ENCODE measurements around the gene CPNE7. TPM values are rescaled to one million over a fixed set of nuclear protein-coding genes. Genes with fewer than 3 reads are reported as not detected.

Gene CPNE7
- total RNA-seq, 1 donor from 2014 or later, result 21.1 TPM

- Histone ChIP-seq H2AFZ (replicated peaks) (no peak overlapping the region), H3F3A (ENCODE audit: low read depth) (peaks cover 16% of the 10 kb centered on the region), H3K79me2 (ENCODE audit: low read depth) (no peaks in the 10 kb centered on the region), H3K4me1 (peaks cover 9% of the 10 kb centered on the region), H3K4me2 (no peak overlapping the region), H3K4me3 (no peak overlapping the region), H3K27me3 (no peaks in the 10 kb centered on the region), H3K9me3 (ENCODE audit: low read depth) (no peaks in the 10 kb centered on the region), H3K27ac (no peak overlapping the region), H3K36me3 (no peaks in the 10 kb centered on the region), H3K9ac (no peak overlapping the region), H4K20me1 (ENCODE audit: low read depth) (no peaks in the 10 kb centered on the region)
- Mint-ChIP-seq H3K4me3 (no peak overlapping the region), H3K27me3 (ENCODE audit: insufficient read depth, low read depth) (peaks cover 19% of the 10 kb centered on the region), H3K4me1 (peaks cover 33% of the 10 kb centered on the region), H3K36me3 (no peaks in the 10 kb centered on the region), H3K27ac (peak overlapping the region; percentile 90), H3K9me3 (peaks cover 2% of the 10 kb centered on the region)
- no peak for TF ChIP-seq EZH2 (IDR thresholded peaks at IDR 0.05)
- TF ChIP-seq, protein P1, sequence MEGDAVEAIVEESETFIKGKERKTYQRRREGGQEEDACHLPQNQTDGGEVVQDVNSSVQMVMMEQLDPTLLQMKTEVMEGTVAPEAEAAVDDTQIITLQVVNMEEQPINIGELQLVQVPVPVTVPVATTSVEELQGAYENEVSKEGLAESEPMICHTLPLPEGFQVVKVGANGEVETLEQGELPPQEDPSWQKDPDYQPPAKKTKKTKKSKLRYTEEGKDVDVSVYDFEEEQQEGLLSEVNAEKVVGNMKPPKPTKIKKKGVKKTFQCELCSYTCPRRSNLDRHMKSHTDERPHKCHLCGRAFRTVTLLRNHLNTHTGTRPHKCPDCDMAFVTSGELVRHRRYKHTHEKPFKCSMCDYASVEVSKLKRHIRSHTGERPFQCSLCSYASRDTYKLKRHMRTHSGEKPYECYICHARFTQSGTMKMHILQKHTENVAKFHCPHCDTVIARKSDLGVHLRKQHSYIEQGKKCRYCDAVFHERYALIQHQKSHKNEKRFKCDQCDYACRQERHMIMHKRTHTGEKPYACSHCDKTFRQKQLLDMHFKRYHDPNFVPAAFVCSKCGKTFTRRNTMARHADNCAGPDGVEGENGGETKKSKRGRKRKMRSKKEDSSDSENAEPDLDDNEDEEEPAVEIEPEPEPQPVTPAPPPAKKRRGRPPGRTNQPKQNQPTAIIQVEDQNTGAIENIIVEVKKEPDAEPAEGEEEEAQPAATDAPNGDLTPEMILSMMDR (IDR thresholded peaks at IDR 0.05), result no peak
- no peak for TF ChIP-seq EZH2phosphoT487 (IDR thresholded peaks at IDR 0.05)
- DNase-seq (ENCODE audit: low spot score), result no peak
Observed at GRCh38 chr16:89617036-89617435, 41.5 kb downstream of the CPNE7 start.

- no peak overlapping the region for H3K9ac ChIP-seq
- peaks cover 14% of the 10 kb centered on the region for H3K27me3 Mint-ChIP-seq (ENCODE audit: insufficient read depth, low read depth)
- H3K27ac Mint-ChIP-seq, result no peak overlapping the region
- H3K9me3 Mint-ChIP-seq, result no peaks in the 10 kb centered on the region
- no peak overlapping the region for H3K4me3 ChIP-seq
- H2AFZ ChIP-seq (replicated peaks), result no peak overlapping the region
- no peak for DNase-seq (ENCODE audit: low spot score)
- H3K79me2 ChIP-seq (ENCODE audit: low read depth), result no peaks in the 10 kb centered on the region
- no peaks in the 10 kb centered on the region for H3K36me3 ChIP-seq
- no peak overlapping the region for H3K27ac ChIP-seq
- no peak overlapping the region for H3K4me2 ChIP-seq
- TF ChIP-seq, protein P1 (IDR thresholded peaks at IDR 0.05), result no peak
- no peak for TF ChIP-seq EZH2 (IDR thresholded peaks at IDR 0.05)
- TF ChIP-seq EZH2phosphoT487 (IDR thresholded peaks at IDR 0.05), result no peak
- no peaks in the 10 kb centered on the region for H3K9me3 ChIP-seq (ENCODE audit: low read depth)
- peaks cover 30% of the 10 kb centered on the region for H3K4me1 Mint-ChIP-seq
- peaks cover 8% of the 10 kb centered on the region for H3K27me3 ChIP-seq
- peaks cover 3% of the 10 kb centered on the region for H3K4me1 ChIP-seq
- peaks cover 18% of the 10 kb centered on the region for H3F3A ChIP-seq (ENCODE audit: low read depth)
- no peak overlapping the region for H3K4me3 Mint-ChIP-seq
- H4K20me1 ChIP-seq (ENCODE audit: low read depth), result no peaks in the 10 kb centered on the region
- no peaks in the 10 kb centered on the region for H3K36me3 Mint-ChIP-seq
Observed at GRCh38 chr16:89618109-89618998, 42.8 kb downstream of the CPNE7 start.

DNA sequence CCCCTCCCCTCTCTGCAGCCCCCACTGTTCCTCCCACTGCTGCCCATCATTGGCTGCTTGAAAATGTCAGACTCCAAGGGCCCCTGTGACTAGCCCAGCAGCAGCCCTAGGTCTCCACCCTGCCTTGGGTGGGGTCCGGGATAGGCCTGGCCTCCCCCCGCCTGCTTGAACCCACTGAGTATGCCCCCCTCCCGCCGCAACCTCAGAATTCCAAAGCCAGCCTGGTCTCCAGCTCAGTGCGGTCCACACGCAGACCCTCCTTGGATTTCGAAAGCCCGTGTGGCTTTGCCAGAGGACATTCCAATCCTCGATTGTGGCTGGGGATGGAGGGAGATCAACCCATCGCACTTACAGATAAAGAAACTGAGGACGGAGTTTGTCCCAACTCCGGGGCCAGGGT lies 44.3 kb downstream of the CPNE7 start:
- peaks cover 28% of the 10 kb centered on the region for H3F3A ChIP-seq (ENCODE audit: low read depth)
- peak; percentile 53 for DNase-seq (ENCODE audit: low spot score)
- H3K36me3 Mint-ChIP-seq, result no peaks in the 10 kb centered on the region
- no peak for TF ChIP-seq EZH2 (IDR thresholded peaks at IDR 0.05)
- TF ChIP-seq EZH2phosphoT487 (IDR thresholded peaks at IDR 0.05), result no peak
- TF ChIP-seq, protein P1 (IDR thresholded peaks at IDR 0.05), result no peak
- H3K4me1 ChIP-seq, result peaks cover 10% of the 10 kb centered on the region
- H3K27me3 Mint-ChIP-seq (ENCODE audit: insufficient read depth, low read depth), result peaks cover 12% of the 10 kb centered on the region
- no peak overlapping the region for H3K4me2 ChIP-seq
- peaks cover 39% of the 10 kb centered on the region for H3K4me1 Mint-ChIP-seq
- H4K20me1 ChIP-seq (ENCODE audit: low read depth), result no peaks in the 10 kb centered on the region
- no peak overlapping the region for H3K4me3 Mint-ChIP-seq
- no peaks in the 10 kb centered on the region for H3K9me3 ChIP-seq (ENCODE audit: low read depth)
- H3K79me2 ChIP-seq (ENCODE audit: low read depth), result no peaks in the 10 kb centered on the region
- peaks cover 12% of the 10 kb centered on the region for H3K27me3 ChIP-seq
- no peak overlapping the region for H2AFZ ChIP-seq (replicated peaks)
- H3K9ac ChIP-seq, result no peak overlapping the region
- no peak overlapping the region for H3K27ac ChIP-seq
- peak overlapping the region; percentile 88 for H3K27ac Mint-ChIP-seq
- H3K9me3 Mint-ChIP-seq, result no peaks in the 10 kb centered on the region
- no peaks in the 10 kb centered on the region for H3K36me3 ChIP-seq
- no peak overlapping the region for H3K4me3 ChIP-seq
